Left kidney (tissue), 2 donors: ENCODE measurements around the gene PKD2L2. TPM values are rescaled to one million over a fixed set of nuclear protein-coding genes. Genes with fewer than 3 reads are reported as not detected.
"Not testable (repeated sequence)": the region's sequence is repeated elsewhere in the genome, so short reads cannot be mapped to it uniquely, and the experiment has no call there.

Experiments
- DNase-seq: peaks from one replicate; pipeline ENCODE4 v3.0.0-alpha.2; 2013
- polyA plus RNA-seq: library from polyadenylated mRNA; unstranded; fragments of 120-200 nt; gene quantifications from one replicate; pipeline ENCODE4 v1.2.1, GENCODE V29; 2013; ENCODE audit not compliant: insufficient read length

PKD2L2 gene
- polyA plus RNA-seq, 1 donor, result 0.48 TPM

GRCh38 chr5:137954131-137954879 lies 65.0 kb downstream of the PKD2L2 start:
- DNase-seq, result no peak

DNA sequence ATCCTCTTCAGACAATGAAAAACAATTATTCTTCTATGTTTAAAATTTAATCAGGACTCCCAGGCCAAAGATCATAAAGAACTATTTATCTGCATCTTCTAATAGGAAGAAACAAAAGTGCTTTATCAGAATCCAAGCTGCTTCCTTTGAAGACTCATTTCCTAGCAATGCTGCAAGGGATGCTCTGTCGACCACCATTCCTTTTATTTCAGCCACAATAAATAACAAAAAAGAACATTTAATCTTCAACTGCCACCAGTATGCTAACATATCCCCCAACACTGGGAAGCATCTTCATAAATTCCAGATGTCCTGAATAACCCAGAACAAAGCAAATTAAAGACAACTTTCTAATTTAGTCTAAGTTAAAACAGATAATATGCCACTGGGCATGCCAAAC lies 68.7 kb downstream of the PKD2L2 start:
- DNase-seq, result no peak

- DNase-seq, result no peak
Measured at GRCh38 chr5:137959488-137959887, 70.2 kb downstream of the PKD2L2 start.

- no peak for DNase-seq
Measured at GRCh38 chr5:137960141-137960540, 70.9 kb downstream of the PKD2L2 start.

GRCh38 chr5:137960819-137961218 lies 71.6 kb downstream of the PKD2L2 start:
- no peak for DNase-seq

DNA sequence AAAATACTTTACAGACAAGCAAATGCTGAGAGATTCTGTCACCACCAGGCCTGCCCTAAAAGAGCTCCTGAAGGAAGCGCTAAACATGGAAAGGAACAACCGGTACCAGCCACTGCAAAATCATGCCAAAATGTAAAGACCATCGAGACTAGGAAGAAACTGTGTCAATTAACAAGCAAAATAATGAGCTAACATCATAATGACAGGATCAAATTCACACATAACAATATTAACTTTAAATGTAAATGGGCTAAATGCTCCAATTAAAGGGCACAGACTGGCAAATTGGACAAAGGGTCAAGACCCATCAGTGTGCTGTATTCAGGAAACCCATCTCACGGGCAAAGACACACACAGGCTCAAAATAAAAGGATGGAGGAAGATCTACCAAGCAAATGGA lies 81.1 kb downstream of the PKD2L2 start:
- DNase-seq, result not testable (repeated sequence)

- no peak for DNase-seq
Measured at GRCh38 chr5:137975208-137975607, 86.0 kb downstream of the PKD2L2 start.

DNA sequence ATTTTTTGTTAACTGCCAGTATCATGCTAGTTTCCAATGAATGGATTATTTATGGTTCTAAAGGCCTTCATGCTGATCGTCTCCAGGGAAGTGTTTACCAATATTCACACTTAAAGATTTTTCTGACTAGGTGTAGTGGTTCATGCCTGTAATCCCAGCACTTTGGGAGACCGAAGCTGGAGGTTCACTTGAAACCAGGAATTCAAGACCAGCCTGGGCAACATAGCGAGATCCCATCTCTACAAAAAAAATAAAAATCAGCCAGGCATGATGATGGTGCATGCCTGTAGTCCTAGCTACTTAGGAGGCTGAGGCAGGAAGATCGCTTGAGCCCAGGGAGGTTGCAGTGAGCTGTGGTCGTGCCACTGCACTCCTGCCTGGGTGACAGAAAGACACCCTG lies 100.2 kb downstream of the PKD2L2 start:
- no peak for DNase-seq

Other genes with a start within 250 kb of the PKD2L2 start
- 25.4 TPM for gene KLHL3, start 153.4 kb upstream of the PKD2L2 start, polyA plus RNA-seq
- gene HNRNPA0, start 135.1 kb upstream of the PKD2L2 start, polyA plus RNA-seq, result 67.9 TPM
- 1.5 TPM for gene MYOT, start 21.6 kb upstream of the PKD2L2 start, polyA plus RNA-seq
- gene FAM13B, start 143.6 kb downstream of the PKD2L2 start, polyA plus RNA-seq, result 68.3 TPM
- 0.15 TPM for gene WNT8A, start 194.6 kb downstream of the PKD2L2 start, polyA plus RNA-seq
- gene NME5, start 250.0 kb downstream of the PKD2L2 start, polyA plus RNA-seq, result 31.8 TPM